Left lung (tissue), 10 donors: Measurements from ENCODE around the gene TPST2. TPM values are rescaled to one million over a fixed set of nuclear protein-coding genes. Genes with fewer than 3 reads are reported as not detected.

Experiments
- ATAC-seq: fragments of 200-7000 bp; cut with Tn5 transposase; one replicate; pipeline ENCODE4 v1.9.1; 2020; ENCODE audit warnings: moderate library complexity
- DNase-seq, 4 donors: peaks; one replicate each; pipeline ENCODE4 v3.0.0-alpha.2; 2013 to 2020
- H3K27ac ChIP-seq, 2 donors: fragments of 200-600 bp; sonication (generic) in 1 of 2; one replicate each; pipeline versions ENCODE4 v1.5.0 to v1.8.0; 2020 to 2021
- H3K27me3 ChIP-seq, 2 donors: fragments of 200-600 bp; sonication (generic) in 1 of 2; one replicate each; pipeline versions ENCODE4 v1.5.0 to v1.8.0; 2020 to 2021
- H3K36me3 ChIP-seq, 2 donors: fragments of 200-600 bp; sonication (generic) in 1 of 2; one replicate each; pipeline versions ENCODE4 v1.5.0 to v1.8.0; 2020 to 2021
- H3K4me1 ChIP-seq, 2 donors: fragments of 200-600 bp; one replicate each; pipeline ENCODE4 v1.8.0; 2021
- H3K4me3 ChIP-seq, 2 donors: fragments of 200-600 bp; sonication (generic) in 1 of 2; one replicate each; pipeline versions ENCODE4 v1.5.0 to v1.8.0; 2020 to 2021; ENCODE audit warnings: mild to moderate bottlenecking in 1 of 2
- H3K9me3 ChIP-seq, 2 donors: fragments of 200-600 bp; sonication (generic) in 1 of 2; one replicate each; pipeline versions ENCODE4 v1.5.0 to v1.8.0; 2020 to 2021
- CTCF ChIP-seq, 2 donors: fragments of 200-600 bp; sonication (generic) in 1 of 2; IDR thresholded peaks; one replicate each; pipeline versions ENCODE4 v1.5.0 to v1.8.0; 2021; ENCODE audit warnings: antibody characterized with exemption in 2 of 2
- intact Hi-C, 2 donors: fragments of 100-400 bp; cut with DNase I; formaldehyde crosslinking; loops; one replicate each; pipeline versions ENCODE4 v1.11.2 to v1.14.2; 2022
- polyA plus RNA-seq, 6 donors: library from polyadenylated mRNA; unstranded; fragments of 120-200 nt; gene quantifications; one replicate each; pipeline ENCODE4 v1.2.1, GENCODE V29; 2013; ENCODE audit not compliant: insufficient read length in 6 of 6
- total RNA-seq, 2 donors: library from RNA; stranded (reverse); fragmentation: NEBNext Ultra II Directional; extraction: Animal tissue kit (Norgen Biotek cat#: 25700); gene quantifications; one replicate each; pipeline ENCODE4 v1.2.1, GENCODE V29; 2021
- donor health status: DM: no; HTN: yes; CAD: no.
- donor health status: DM: no; HTN: no; CAD: no.

TPST2 gene
- total and polyA plus RNA-seq, 8 donors, result 23.3 to 69.0 (median 29.0) TPM

- Histone ChIP-seq H3K9me3 (no peaks in the 10 kb centered on the region), H3K27ac (no peak overlapping the region), H3K4me1 (no peaks in the 10 kb centered on the region), H3K4me3 (no peak overlapping the region), H3K36me3 (no peaks in the 10 kb centered on the region), H3K27me3 (no peaks in the 10 kb centered on the region)
- ATAC-seq (no peak), DNase-seq (no peak)
- intact Hi-C loops, result no loop called here
- TF ChIP-seq CTCF (IDR thresholded peaks at IDR 0.05), result no peak
Measured at GRCh38 chr22:26604368-26604767, 14.4 kb upstream of the TPST2 start.

GRCh38 chr22:26602127-26602526, 12.2 kb upstream of the TPST2 start:
- Histone ChIP-seq H3K9me3 (no peaks in the 10 kb centered on the region), H3K27ac (no peak overlapping the region), H3K4me3 (no peak overlapping the region), H3K4me1 (no peaks in the 10 kb centered on the region), H3K27me3 (no peaks in the 10 kb centered on the region), H3K36me3 (no peaks in the 10 kb centered on the region)
- intact Hi-C loops, result no loop called here
- ATAC-seq (no peak), DNase-seq (no peak)
- TF ChIP-seq CTCF (IDR thresholded peaks at IDR 0.05), result no peak

GRCh38 chr22:26601726-26602125, 11.8 kb upstream of the TPST2 start:
- Histone ChIP-seq H3K9me3 (no peaks in the 10 kb centered on the region), H3K36me3 (no peaks in the 10 kb centered on the region), H3K4me1 (no peaks in the 10 kb centered on the region), H3K4me3 (no peak overlapping the region), H3K27me3 (no peaks in the 10 kb centered on the region), H3K27ac (no peak overlapping the region)
- DNase-seq (no peak), ATAC-seq (no peak)
- no peak for TF ChIP-seq CTCF (IDR thresholded peaks at IDR 0.05)
- intact Hi-C loops, result no loop called here

GRCh38 chr22:26599505-26599904, 9.6 kb upstream of the TPST2 start:
- TF ChIP-seq CTCF (IDR thresholded peaks at IDR 0.05), result no peak
- intact Hi-C loops, result no loop called here
- Histone ChIP-seq H3K4me3 (no peak overlapping the region), H3K27ac (no peak overlapping the region), H3K4me1 (no peaks in the 10 kb centered on the region), H3K36me3 (no peaks in the 10 kb centered on the region), H3K27me3 (no peaks in the 10 kb centered on the region), H3K9me3 (no peaks in the 10 kb centered on the region)
- ATAC-seq (no peak), DNase-seq (no peak)

GRCh38 chr22:26597480-26597879, 7.5 kb upstream of the TPST2 start:
- ATAC-seq (no peak), DNase-seq (no peak)
- intact Hi-C loops, result no loop called here
- no peak overlapping the region for H3K27ac ChIP-seq
- H3K4me3 ChIP-seq, result no peak overlapping the region
- H3K27me3 ChIP-seq, result no peaks in the 10 kb centered on the region
- H3K4me1 ChIP-seq, result peaks cover 0 to 11% of the 10 kb centered on the region in 2 donors
- no peak for TF ChIP-seq CTCF (IDR thresholded peaks at IDR 0.05)
- H3K36me3 ChIP-seq, result no peaks in the 10 kb centered on the region
- H3K9me3 ChIP-seq, result no peaks in the 10 kb centered on the region
